Right renal pelvis (tissue), 4 donors: ENCODE data around the gene AK1. TPM values are rescaled to one million over a fixed set of nuclear protein-coding genes. Genes with fewer than 3 reads are reported as not detected.

Source experiments
- DNase-seq, 4 donors: peaks; one replicate each; pipeline ENCODE4 v3.0.0-alpha.2; 2013; ENCODE audit warnings: low read depth in 4 of 4, low spot score in 3 of 4, missing footprints in 1 of 4
- polyA plus RNA-seq, 4 donors: library from polyadenylated mRNA; unstranded; fragments of 120-200 nt; gene quantifications; one replicate each; pipeline ENCODE4 v1.2.1, GENCODE V29; 2013; ENCODE audit not compliant: insufficient read length in 4 of 4

AK1 gene
- polyA plus RNA-seq, 4 donors: 40.7 to 53.8 (median 45.1) TPM

DNA sequence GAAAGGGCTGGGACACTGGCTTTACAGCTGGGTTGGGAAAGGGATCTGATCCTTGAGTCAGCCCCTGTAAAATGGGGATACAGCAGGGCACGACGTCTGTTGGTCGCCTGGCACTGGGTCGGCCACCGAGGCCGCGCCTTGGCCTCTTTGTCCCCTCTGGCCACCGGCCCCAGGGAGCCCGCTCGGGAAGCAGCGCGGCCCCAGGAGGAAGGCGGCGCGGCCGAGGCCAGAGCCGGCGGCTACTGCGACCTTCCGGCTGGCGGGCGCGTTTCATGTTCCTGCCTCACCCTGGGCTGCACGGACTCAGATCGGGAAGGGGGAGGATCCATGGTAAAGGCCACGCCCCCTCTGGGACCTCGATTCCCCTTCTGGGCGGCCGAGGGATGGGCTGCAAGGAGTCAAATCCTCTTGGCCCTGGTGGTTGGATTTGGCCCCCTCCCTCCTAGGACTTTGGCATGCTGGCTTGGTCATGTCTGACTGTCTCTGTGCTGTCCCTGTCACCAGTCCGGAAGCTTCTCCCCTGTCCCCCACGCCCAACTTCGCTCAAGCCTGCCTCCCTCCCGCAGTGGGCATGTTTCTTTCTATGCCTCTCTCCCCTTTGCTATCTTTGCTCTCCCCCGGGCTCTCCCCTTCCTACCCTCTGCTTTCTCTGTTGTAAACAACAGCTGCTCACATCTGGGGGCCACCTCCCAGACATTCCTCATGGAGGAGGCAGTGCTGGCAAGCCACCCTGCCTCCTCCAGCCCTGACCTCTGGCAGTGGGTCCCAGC is 49.0 kb downstream of the AK1 start:
- peak; percentile 72 to 77 (median 76) for DNase-seq

GRCh38 chr9:127826253-127826913 is 51.1 kb downstream of the AK1 start:
- no peak for DNase-seq

DNA sequence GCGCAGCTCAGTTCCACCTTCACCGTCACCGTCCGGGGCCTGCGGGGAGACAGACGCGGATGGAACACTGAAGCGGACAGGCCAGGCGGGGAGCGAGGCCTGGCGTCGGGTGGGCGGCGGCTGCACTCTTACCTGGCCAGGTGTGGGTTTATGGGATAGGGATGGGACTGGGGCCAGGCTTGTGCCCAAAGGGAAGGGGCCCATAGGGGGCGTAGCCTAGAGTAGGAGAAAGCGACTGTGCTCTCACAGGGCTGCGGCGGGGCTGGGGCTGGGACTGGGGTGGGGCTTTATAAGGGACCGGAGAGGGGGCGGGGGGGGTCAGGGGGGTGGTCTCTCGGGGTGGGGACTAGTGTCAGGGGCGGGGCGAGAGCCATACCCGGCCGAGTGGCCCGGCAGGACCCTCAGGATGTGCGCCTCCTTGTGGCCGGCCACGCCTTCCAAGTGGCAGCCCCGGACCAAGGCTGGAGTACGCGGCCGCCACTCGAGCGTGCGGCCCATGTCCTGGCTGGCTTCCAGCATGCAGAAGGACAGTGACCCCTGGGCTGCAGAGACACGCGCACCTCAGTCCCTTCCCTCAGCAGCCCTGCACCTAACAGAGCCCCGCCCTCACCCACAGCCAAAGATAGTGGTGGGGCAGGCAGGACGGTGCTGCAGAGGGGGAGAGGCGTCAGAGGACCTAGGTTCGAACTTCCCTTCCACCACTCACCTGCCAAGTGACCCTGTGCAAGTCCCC is 52.0 kb downstream of the AK1 start:
- DNase-seq: no peak

DNA sequence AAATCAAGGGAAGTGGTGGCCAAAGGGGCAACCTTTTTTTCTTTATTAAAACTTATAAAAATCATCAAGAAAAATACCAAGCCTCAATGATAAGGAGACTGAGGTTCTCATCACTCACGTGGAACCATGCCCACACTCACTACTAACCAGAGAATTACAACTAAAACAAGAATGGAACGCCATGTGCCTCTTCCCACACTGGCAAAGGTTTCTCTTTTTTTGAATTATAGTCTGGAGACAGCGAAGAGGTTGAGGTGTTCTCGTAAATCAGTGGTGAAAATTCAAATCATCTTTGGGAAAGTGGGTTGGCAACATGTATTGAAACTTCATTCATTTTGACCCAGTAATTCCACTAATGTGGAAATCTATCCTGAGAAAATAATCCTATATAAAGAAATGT is 55.4 kb downstream of the AK1 start:
- no peak for DNase-seq

DNA sequence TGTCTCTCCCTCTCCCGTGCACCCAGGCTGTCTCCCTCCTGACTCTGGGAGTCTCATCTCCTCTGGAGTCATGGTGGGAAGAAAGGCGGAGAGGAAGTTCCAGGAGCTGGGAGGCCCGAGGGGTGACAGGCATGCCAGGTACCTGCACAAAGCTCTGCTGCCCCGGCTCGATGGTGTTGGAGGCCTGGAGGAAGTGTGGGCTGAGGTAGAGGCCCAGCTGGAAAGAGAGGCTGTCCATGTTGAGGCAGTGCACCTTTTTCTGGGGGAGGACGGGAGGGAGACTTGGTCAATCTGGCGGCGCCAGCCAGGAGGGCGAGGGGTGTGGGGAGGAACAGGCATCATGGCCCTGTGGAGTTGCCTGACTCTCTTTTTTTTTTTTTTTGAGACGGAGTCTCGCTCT is 58.9 kb downstream of the AK1 start:
- DNase-seq: no peak

DNA sequence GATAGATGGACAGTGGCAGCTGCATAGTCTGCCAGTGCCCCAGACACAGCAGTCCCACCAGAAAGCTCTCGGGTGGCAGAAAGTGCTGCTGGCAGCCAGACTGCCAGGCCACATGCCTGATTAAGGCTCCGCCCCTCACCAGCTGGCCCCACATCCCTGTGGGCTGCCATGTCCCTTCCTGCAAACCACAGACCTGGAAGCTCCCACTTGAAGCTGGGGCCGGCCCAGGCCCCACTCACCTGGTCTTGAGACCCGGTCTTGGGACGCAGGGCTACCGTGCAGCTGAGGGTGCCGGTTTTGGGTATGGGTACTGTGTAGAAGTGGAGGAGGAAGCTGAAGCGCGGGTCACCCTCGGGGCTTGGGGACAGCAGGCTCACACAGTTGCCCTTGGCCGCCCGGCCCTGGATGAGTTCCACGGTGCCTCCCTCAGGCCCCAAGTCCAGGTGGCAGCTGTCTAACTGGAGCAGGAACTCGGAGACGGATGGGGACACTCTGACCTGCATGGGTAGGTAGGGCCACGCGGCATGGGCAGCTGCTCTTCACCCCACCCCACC is 59.5 kb downstream of the AK1 start:
- no peak for DNase-seq

DNA sequence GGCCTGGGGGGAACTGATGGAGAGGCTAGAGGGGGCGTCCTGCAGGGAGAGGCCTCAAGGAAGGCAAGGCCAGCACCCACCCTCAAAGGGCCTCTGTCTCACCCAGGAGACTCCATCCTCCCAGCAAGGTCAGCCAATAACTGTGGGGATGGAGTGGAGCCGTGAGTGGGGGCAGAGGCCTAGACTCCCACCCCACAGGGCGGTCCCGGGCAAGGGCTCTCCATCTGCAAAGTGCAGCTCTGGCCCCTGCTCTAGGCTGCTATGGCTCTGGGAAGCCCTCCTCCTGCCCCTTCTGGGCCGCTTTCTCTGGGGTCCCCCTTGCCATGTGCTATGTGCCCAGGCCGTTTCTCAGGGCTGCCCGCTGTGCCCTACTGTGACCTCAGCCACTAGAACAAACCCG is 60.7 kb downstream of the AK1 start:
- DNase-seq: no peak

Other genes with a start within 250 kb of the AK1 start
- gene CFAP157, start 170.7 kb downstream of the AK1 start, polyA plus RNA-seq: 1 to 10 TPM; 3.8 to 5.7 (median 4.8) TPM
- gene PTRH1, start 162.0 kb downstream of the AK1 start, polyA plus RNA-seq: 10 to 100 TPM in 1 of 4 donors, 1 to 10 TPM in 3; 8.9 to 16.3 (median 9.5) TPM
- gene TTC16, start 161.6 kb downstream of the AK1 start, polyA plus RNA-seq: under 1 TPM; 0.12 to 0.24 (median 0.17) TPM
- gene TOR2A, start 142.4 kb downstream of the AK1 start, polyA plus RNA-seq: 10 to 100 TPM; 12.4 to 19.1 (median 16.6) TPM
- gene SH2D3C, start 99.0 kb downstream of the AK1 start, polyA plus RNA-seq: 10 to 100 TPM; 15.1 to 18.6 (median 16.1) TPM
- 10 to 100 TPM; 64.6 to 83.1 (median 70.5) TPM for gene CDK9, start 91.6 kb downstream of the AK1 start, polyA plus RNA-seq
- 10 to 100 TPM; 41.5 to 46.2 (median 42.6) TPM for gene FPGS, start 74.8 kb downstream of the AK1 start, polyA plus RNA-seq
- 10 to 100 TPM; 80.0 to 96.4 (median 94.8) TPM for gene ENG, start 23.0 kb downstream of the AK1 start, polyA plus RNA-seq
- 10 to 100 TPM; 44.5 to 49.1 (median 46.9) TPM for gene ST6GALNAC6, start 21.9 kb upstream of the AK1 start, polyA plus RNA-seq
- 10 to 100 TPM; 11.3 to 15.6 (median 12.6) TPM for gene ST6GALNAC4, start 39.4 kb upstream of the AK1 start, polyA plus RNA-seq
- 1 to 10 TPM; 1.0 to 2.3 (median 2.1) TPM for gene PIP5KL1, start 53.1 kb upstream of the AK1 start, polyA plus RNA-seq
- gene DPM2, start 60.2 kb upstream of the AK1 start, polyA plus RNA-seq: 10 to 100 TPM; 36.0 to 38.2 (median 36.9) TPM
- 10 to 100 TPM; 32.1 to 45.7 (median 37.3) TPM for gene EEIG1, start 103.3 kb upstream of the AK1 start, polyA plus RNA-seq
- gene NAIF1, start 189.6 kb upstream of the AK1 start, polyA plus RNA-seq: 10 to 100 TPM; 11.2 to 13.0 (median 12.0) TPM
- gene SLC25A25, start 190.6 kb upstream of the AK1 start, polyA plus RNA-seq: 10 to 100 TPM; 13.6 to 15.0 (median 14.4) TPM